ENCODE results near the gene SLC25A33. TPM values are rescaled to one million over a fixed set of nuclear protein-coding genes. Genes with fewer than 3 reads are reported as not detected.

Gene SLC25A33
- total and polyA plus RNA-seq, 2 of the 8 experiments (the other 6 are each of a cell fraction or from before 2014, with no cell fraction given) = 7.8 to 12.8 TPM

DNA sequence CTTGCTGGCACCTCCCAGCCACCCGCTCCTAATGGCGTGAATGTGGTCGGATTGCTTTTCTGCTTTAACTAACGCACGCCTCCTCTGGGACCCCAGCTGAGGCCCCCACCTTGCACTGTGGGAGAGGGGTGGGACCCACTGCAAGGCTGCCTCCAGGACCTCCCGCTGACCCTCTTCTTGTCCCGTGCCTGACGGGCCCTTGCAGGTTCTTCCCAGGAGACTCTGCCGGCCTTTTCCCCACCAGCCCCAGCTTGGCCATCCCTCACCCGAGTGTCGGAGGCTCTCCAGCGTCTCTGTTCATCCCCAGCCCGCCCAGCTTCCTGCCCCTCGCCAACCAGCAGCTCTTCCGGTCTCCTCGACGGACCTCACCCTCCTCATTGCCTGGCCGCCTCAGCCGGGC is 68.1 kb downstream of the SLC25A33 start (continued):
- TF ChIP-seq GABPA (IDR thresholded peaks at IDR 0.05; ENCODE audit: borderline replicate concordance, insufficient read depth, low read length) = no peak
- no peak for TF ChIP-seq POU5F1 (IDR thresholded peaks at IDR 0.05; ENCODE audit: low read depth, low read length)
- no peak for TF ChIP-seq RFX5 (IDR thresholded peaks at IDR 0.05; ENCODE audit: borderline replicate concordance, low read depth, low read length)
- no peak for TF ChIP-seq TAF7 (optimal IDR thresholded peaks at IDR 0.05; ENCODE audit: borderline replicate concordance, low read depth, low read length)
- TF ChIP-seq NANOG (IDR thresholded peaks at IDR 0.05; ENCODE audit: insufficient read depth, low read depth, low read length, poor library complexity, severe bottlenecking) = no peak
- TF ChIP-seq ZNF274 (IDR thresholded peaks at IDR 0.05; ENCODE audit: borderline replicate concordance, extremely low read depth, low read length) = no peak
- no peak for TF ChIP-seq SIN3A (conservative IDR thresholded peaks at IDR 0.05 in 1 of 2, IDR thresholded peaks at IDR 0.05 in 1 of 2; ENCODE audit: low read depth in 1 of 2, low read length in 2 of 2)

Data from H1 (cell line).